Prostate gland (tissue), 2 donors: Measurements from ENCODE around the gene HTR2A. TPM values are rescaled to one million over a fixed set of nuclear protein-coding genes. Genes with fewer than 3 reads are reported as not detected.

Source experiments
- DNase-seq: peaks from one replicate; pipeline ENCODE4 v3.0.0-alpha.2; 2019; ENCODE audit warnings: low spot score
- H3K27ac ChIP-seq, 2 donors: fragments of 200-600 bp; sonication (generic); 2 replicates each; pipeline ENCODE4 v1.5.1; 2017 to 2019
- H3K27me3 ChIP-seq: fragments of 200-600 bp; sonication (generic); replicated peaks from 2 replicates; pipeline ENCODE4 v1.5.1; 2019; ENCODE audit not compliant: insufficient read depth
- H3K36me3 ChIP-seq, 2 donors: fragments of 200-600 bp; sonication (generic); 1 replicate in 1 of 2; 2 replicates in 1 of 2; pipeline versions ENCODE4 v1.5.1 to v1.8.1; 2017 to 2019
- H3K4me1 ChIP-seq: fragments of 200-600 bp; sonication (generic); replicated peaks from 2 replicates; pipeline ENCODE4 v1.5.1; 2019
- H3K4me3 ChIP-seq, 2 donors: fragments of 200-600 bp; sonication (generic); 2 replicates each; pipeline ENCODE4 v1.5.1; 2017 to 2019
- H3K9me3 ChIP-seq: fragments of 200-600 bp; sonication (generic); 2 replicates; pipeline ENCODE4 v1.5.1; 2017
- CTCF ChIP-seq, 4 experiments: fragments of 200-600 bp in 2 of 4; fragments of 450-650 bp in 2 of 4; sonication (generic) in 2 of 4; IDR thresholded peaks; 1 replicate in 3 of 4; 2 replicates in 1 of 4; pipeline ENCODE4 v1.5.1; 2016 to 2019; ENCODE audit warnings: antibody characterized with exemption in 4 of 4, mild to moderate bottlenecking in 2 of 4, moderate library complexity in 2 of 4
- POLR2A ChIP-seq: fragments of 450-650 bp; IDR thresholded peaks from one replicate; pipeline ENCODE4 v1.6.1; 2016; ENCODE audit warnings: antibody characterized with exemption, mild to moderate bottlenecking
- POLR2AphosphoS5 ChIP-seq: sonication (generic); formaldehyde crosslinking; IDR thresholded peaks from one replicate; pipeline ENCODE4 v1.6.1; 2017; ENCODE audit warnings: antibody characterized with exemption
- WGBS: methylation state at CpG from one replicate; pipeline ENCODE4 v1.1.5; 2018; 5-methylcytosine and 5-hydroxymethylcytosine counted together
- intact Hi-C: fragments of 100-400 bp; cut with DNase I; formaldehyde crosslinking; loops from one replicate; pipeline ENCODE4 v1.14.2; 2022
- total RNA-seq, 2 donors: library from RNA; depleted of rRNA; stranded (reverse); fragments of >200 nt; gene quantifications; one replicate each; pipeline ENCODE4 v1.1.0, GENCODE V29; 2016

The HTR2A gene
- total RNA-seq, 2 donors from 2014 or later = 0.51 TPM; not detected in 1

GRCh38 chr13:46846726-46847125, 50.1 kb downstream of the HTR2A start:
- 91% methylated on average over 2 of the region's 2 CpGs for WGBS
- H3K27me3 ChIP-seq = no peaks in the 10 kb centered on the region
- H3K4me3 ChIP-seq = no peak overlapping the region
- H3K4me1 ChIP-seq = no peaks in the 10 kb centered on the region
- TF ChIP-seq CTCF (IDR thresholded peaks at IDR 0.05) (no peak), POLR2A (no peak), POLR2AphosphoS5 (no peak)
- H3K27ac ChIP-seq = no peak overlapping the region
- DNase-seq = no peak
- no peaks in the 10 kb centered on the region for H3K36me3 ChIP-seq
- intact Hi-C loops = no loop called here
- no peaks in the 10 kb centered on the region for H3K9me3 ChIP-seq

GRCh38 chr13:46845146-46845545, 51.7 kb downstream of the HTR2A start:
- no peaks in the 10 kb centered on the region for H3K27me3 ChIP-seq
- DNase-seq = no peak
- intact Hi-C loops = no loop called here
- WGBS = 89% methylated on average over 2 of the region's 2 CpGs
- no peaks in the 10 kb centered on the region for H3K4me1 ChIP-seq
- H3K36me3 ChIP-seq = no peaks in the 10 kb centered on the region
- TF ChIP-seq POLR2A (no peak), CTCF (IDR thresholded peaks at IDR 0.05) (no peak), POLR2AphosphoS5 (no peak)
- no peak overlapping the region for H3K4me3 ChIP-seq
- H3K9me3 ChIP-seq = no peaks in the 10 kb centered on the region
- no peak overlapping the region for H3K27ac ChIP-seq

- Histone ChIP-seq H3K4me3 (no peak overlapping the region), H3K9me3 (no peaks in the 10 kb centered on the region), H3K27ac (no peak overlapping the region), H3K4me1 (no peaks in the 10 kb centered on the region), H3K27me3 (no peaks in the 10 kb centered on the region), H3K36me3 (no peaks in the 10 kb centered on the region)
- intact Hi-C loops = no loop called here
- WGBS = 61% methylated on average over 4 of the region's 4 CpGs
- no peak for TF ChIP-seq POLR2AphosphoS5
- no peak for TF ChIP-seq CTCF (IDR thresholded peaks at IDR 0.05)
- no peak for TF ChIP-seq POLR2A
- no peak for DNase-seq
Measured at GRCh38 chr13:46844431-46844830, 52.4 kb downstream of the HTR2A start.

- Histone ChIP-seq H3K36me3 (no peaks in the 10 kb centered on the region), H3K4me1 (no peaks in the 10 kb centered on the region), H3K27ac (no peak overlapping the region), H3K4me3 (no peak overlapping the region), H3K9me3 (no peaks in the 10 kb centered on the region), H3K27me3 (no peaks in the 10 kb centered on the region)
- WGBS = 46% methylated on average over 1 of the region's 1 CpG
- intact Hi-C loops = no loop called here
- TF ChIP-seq POLR2A = no peak
- no peak for TF ChIP-seq CTCF (IDR thresholded peaks at IDR 0.05)
- TF ChIP-seq POLR2AphosphoS5 = no peak
- DNase-seq = no peak
Measured at GRCh38 chr13:46839399-46839798, 57.5 kb downstream of the HTR2A start.

GRCh38 chr13:46834657-46835056, 62.2 kb downstream of the HTR2A start:
- H3K4me3 ChIP-seq = no peak overlapping the region
- TF ChIP-seq POLR2AphosphoS5 = no peak
- TF ChIP-seq POLR2A = no peak
- TF ChIP-seq CTCF (IDR thresholded peaks at IDR 0.05) = no peak
- WGBS = 79% methylated on average over 6 of the region's 6 CpGs
- H3K4me1 ChIP-seq = no peaks in the 10 kb centered on the region
- intact Hi-C loops = no loop called here
- no peaks in the 10 kb centered on the region for H3K9me3 ChIP-seq
- no peaks in the 10 kb centered on the region for H3K27me3 ChIP-seq
- H3K27ac ChIP-seq = no peak overlapping the region
- no peaks in the 10 kb centered on the region for H3K36me3 ChIP-seq
- no peak for DNase-seq
